Epithelial cell of prostate (primary cell): Measurements from ENCODE around the gene ZNF217.
"Not testable (repeated sequence)": the region's sequence is repeated elsewhere in the genome, so short reads cannot be mapped to it uniquely, and the experiment has no call there.

Source experiments
- DNase-seq: peaks from one replicate; pipeline ENCODE4 v3.0.0-alpha.2; 2011; ENCODE audit warnings: low read depth, low spot score
- H3K27ac ChIP-seq: fragments of 450-650 bp; 2 replicates; pipeline ENCODE4 v1.5.1; 2017; ENCODE audit warnings: mild to moderate bottlenecking

The ZNF217 gene

DNA sequence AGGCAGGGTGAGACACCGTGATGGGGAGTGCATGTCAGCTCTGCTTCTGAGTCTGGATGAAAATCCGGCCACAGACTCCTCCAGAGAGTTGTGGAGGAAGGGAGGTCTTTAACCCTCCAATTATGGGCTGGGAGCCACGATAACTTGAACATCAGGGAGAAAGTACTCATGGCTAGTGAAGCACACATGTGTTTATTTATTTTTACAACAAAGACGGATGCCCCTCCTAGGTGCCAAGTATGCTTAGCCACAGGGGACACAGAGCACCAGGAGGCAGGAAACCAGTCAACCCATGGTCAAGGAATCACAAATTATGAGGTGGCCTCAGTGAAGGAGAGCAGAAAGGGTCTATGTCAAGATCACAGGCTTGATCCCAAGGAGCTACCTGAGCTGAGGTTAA lies 54.1 kb downstream of the ZNF217 start:
- no peak for DNase-seq
- no peak overlapping the region for H3K27ac ChIP-seq

DNA sequence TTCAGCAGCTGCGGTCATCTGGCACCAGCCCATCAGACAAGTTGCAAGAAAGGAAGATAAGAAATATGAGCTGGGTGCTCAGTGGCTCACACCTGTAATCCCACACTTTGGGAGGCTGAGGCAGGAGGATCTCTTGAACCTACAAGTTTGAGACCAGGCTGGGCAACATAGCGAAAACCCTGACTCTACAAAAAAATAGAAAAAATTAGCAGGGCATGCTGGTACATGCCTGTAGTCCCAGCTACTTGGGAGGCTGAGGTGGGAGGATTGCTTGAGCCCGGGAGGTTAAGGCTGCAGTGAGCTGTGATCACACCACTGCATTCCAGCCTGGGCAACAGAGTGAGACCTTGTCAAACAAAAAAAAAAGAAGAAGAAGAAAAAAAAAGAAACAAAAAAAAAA lies 57.3 kb downstream of the ZNF217 start:
- H3K27ac ChIP-seq, DNase-seq: not testable (repeated sequence)

DNA sequence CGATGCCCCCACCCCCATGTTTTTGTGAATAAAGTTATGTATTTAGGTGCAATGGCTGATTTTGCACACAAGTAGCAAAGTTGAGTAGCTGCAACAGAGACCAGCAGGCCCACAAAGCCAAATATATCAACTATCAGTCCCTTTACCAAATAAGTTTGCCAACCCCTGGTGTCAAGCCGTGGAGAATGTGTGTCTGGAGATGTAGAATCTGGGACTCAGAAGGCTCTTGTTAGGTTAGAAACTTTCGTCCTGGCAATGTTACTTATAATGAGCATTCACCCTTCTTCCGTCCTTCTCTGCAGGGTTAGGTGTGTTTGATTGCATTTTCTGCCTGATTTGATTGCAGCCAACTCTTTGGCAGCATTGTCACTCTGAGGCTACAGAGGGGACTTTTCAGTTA lies 57.8 kb downstream of the ZNF217 start:
- no peak for DNase-seq
- H3K27ac ChIP-seq: no peak overlapping the region

DNA sequence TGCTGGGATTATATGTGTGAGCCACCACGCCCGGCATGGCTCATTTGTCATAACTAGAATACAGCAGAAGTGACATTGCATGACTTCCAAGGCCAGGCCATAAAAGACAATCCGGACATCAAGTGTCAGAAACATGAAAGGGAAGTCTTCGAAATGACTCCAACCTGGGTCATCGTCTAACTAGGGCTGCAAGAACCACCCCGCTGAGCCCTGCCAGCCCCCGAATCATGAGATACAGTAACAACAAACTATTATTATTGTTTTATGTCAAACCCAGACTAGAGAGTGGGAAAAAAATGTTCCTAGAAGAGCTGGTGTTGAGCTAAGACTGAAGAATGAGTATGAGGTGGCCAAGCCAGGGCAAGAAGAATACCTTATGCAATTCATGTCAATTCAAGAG lies 59.6 kb downstream of the ZNF217 start:
- no peak overlapping the region for H3K27ac ChIP-seq
- DNase-seq: no peak

DNA sequence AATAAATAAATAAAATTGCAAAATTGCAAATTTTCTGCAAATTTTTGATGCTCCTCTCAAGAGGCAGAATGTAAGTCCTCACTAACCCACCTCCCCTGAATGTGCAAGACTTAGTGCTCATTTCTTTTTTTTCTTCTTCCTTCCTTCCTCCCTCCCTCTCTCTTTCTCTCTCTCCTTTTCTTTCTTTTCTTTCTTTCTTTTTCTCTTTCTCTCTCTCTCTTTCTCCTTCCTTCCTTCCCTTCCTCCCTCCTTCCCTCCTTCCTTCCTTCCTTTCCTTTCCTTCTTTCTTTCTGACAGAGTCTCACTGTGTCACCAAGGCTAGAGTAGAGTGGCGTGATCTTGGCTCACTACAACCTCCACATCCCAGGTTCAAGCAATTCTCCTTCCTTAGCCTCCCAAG lies 60.1 kb downstream of the ZNF217 start:
- DNase-seq: no peak
- no peak overlapping the region for H3K27ac ChIP-seq

DNA sequence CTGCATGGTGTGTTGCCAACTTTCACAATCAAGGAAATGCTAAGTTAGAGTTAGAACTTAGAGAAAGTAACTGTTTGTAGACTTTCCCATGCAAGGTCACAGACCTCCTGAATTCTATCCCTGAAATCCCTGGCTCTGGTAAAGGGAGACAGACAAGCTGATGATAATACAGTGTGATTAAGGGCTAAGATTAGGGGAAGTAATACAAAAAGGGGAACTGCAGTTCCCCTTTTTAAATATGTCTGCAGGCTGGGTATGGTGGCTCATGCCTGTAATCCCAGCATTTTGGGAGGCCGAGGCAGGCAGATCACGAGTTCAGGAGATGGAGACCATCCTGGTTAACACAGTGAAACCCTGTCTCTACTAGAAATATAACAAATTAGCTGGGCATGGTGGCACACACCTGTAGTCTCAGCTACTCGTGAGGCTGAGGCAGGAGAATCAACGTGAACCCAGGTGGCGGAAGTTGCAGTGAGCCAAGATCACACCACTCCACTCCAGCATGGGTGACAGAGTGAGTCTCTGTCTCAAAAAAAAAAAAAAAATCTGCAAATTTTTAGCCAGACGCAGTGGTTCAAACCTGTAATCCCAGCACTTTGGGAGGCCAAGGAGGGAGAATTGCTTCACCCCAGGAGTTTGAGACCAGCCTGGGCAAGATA lies 60.9 kb downstream of the ZNF217 start:
- not testable (repeated sequence) for H3K27ac ChIP-seq, DNase-seq

DNA sequence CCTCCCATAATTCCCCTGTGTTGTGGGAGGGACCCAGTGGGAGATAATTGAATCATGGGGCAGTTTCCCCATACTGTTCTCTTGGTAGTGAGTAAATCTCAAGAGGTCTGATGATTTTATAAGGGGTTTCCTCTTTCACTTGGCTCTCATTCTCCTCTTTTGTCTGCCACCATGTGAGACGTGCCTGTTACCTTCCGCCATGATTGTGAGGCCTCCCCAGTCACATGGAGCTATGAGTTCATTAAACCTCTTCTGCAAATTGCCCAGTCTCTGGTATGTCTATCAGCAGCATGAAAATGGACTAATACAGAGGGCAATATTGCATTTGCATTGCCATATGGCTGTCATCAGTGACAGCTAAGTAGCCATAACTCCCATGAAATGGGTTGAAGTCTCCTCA lies 63.2 kb downstream of the ZNF217 start:
- no peak for DNase-seq
- H3K27ac ChIP-seq: no peak overlapping the region

DNA sequence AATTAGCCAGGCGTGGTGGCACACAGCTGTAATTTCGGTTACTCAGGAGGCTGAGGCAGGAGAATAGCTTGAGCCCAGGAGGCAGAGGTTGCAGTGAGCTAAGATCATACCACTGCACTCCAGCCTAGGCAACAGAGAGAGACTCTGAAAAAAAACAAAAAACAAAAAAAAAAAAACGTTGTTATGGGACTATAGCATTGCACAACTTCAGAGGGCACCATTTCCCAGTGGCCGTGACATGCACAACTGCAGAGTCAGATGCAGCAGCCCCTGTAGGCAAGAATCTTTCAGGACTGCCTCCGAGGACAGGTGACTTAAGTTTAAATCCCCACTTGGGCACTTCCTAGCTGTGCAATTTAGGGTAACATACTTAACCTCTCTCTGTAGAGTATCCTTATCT lies 64.0 kb downstream of the ZNF217 start:
- no peak for DNase-seq
- no peak overlapping the region for H3K27ac ChIP-seq

DNA sequence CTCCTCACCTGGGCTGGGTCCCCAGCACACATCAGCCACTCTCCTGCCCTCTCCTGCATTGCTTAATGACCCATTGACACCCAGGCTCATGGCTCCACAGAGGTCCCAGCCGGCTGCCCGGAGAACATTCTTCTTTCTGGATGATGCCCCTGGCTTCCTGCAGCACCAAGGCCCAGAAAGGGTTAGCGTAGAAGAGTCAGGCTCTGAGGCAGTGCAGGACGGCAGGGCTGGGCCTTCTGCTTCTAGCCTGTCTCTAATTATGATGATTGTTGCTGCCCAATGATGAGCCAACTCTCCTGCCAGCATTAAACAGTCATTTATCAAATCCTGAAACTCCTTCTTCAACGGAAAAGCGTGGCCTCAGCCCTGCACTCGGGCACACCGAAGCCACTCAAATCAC lies 66.4 kb downstream of the ZNF217 start:
- no peak overlapping the region for H3K27ac ChIP-seq
- DNase-seq: no peak

DNA sequence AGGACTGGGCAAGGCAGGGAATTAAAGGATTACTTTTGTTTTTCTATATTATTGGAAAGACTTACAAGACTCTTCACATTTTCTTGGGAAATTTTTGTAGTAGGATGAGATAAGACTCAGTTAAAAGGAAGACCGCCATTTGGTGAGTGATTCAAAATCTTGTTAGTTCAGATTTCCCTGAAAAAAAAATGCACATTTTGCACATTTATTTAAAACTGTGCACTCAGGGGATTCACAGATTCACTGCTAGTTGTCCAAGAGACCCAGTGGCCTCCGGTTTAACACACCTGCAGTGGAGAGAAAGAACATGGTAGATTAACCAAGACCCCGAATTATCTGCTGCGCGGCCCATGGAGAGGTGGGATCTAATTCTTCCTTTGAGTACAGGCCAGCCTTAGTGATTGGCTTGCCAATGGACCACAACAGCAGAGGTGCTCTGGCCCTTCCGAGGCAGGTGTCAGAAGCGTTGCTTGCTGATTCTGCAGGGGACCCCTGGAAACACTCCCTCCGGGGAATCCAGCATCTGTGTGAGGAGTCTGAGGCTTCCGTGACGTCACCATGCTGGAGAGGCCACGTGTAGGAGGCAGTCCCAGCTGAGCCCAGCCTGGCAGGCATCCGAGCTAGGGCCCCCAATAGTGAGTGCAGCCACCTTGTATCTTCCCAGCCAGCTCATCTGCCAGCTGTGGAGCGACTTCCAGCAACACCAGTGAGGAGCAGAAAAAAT lies 68.9 kb downstream of the ZNF217 start:
- H3K27ac ChIP-seq: no peak overlapping the region
- DNase-seq: no peak

DNA sequence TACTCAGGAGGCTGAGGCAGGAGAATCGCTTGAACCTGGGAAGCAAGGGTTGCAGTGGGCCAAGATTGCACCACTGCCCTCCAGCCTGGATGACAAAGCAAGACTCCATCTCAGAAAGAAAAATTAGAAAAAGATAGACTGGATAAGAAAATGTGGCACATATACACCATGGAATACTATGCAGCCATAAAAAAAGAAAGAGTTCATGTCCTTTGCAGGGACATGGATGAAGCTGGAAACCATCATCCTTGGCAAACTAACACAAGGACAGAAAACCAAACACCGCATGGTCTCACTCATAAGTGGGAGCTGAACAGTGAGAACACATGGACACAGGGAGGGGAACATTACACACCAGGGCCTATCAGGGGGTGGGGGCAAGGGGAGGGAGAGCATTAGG lies 70.0 kb downstream of the ZNF217 start:
- not testable (repeated sequence) for DNase-seq, H3K27ac ChIP-seq

DNA sequence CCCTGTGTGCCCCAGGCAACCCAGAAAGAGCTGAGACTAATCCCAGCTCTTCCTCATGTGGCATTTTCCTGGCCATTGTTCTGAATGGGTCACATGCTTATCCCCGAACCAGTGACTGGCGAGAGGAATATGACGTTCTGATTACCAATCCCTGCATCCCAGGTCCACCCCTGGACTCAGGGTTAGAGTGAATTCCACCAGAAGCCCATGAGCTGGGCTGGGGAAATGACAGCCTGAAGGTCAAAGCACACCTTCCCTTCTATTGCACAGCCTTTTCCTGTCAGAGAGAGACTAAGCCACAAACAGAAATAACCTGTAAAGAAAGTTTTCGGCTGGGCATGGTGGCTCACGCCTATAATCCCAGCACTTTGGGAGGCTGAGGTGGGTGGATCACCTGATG lies 70.9 kb downstream of the ZNF217 start:
- no peak for DNase-seq
- H3K27ac ChIP-seq: no peak overlapping the region

DNA sequence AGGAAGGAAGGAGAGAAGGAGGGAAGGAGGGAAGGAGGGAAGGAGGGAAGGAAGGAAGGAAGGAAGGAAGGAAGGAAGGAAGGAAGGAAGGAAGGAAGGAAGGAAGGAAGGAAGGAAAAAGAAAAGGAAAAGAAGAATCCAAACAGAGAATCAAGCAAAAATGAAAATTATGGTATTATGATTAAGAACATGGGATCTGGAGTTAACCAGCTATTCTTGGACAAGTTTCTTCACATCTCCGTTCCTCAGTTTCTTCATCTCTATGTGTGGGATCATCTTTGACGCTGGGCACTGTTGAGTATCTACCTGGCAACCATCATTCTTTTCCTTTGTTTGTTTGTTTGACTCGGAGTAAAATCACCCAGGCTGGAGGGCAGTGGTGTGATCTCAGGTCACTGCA lies 71.6 kb downstream of the ZNF217 start:
- H3K27ac ChIP-seq: no peak overlapping the region
- no peak for DNase-seq

DNA sequence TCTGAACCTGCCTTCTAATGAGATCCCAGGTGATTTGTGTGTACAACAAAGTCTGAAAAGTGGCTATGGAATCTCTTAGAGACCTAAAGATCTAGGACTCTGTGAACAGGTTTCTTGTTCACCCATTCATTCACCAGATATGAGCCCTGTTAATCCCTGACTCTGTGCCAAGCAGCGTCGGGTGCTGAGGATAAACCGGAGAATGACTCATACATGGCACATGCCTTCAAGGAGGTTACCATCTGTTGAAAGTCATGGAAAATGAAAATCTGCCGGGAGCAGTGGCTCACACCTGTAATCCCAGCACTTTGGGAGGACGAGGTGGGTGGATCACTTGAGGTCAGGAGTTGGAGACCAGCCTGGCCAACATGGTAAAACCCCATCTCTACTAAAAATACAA lies 72.2 kb downstream of the ZNF217 start:
- DNase-seq: peak; percentile 37
- not testable (repeated sequence) for H3K27ac ChIP-seq

DNA sequence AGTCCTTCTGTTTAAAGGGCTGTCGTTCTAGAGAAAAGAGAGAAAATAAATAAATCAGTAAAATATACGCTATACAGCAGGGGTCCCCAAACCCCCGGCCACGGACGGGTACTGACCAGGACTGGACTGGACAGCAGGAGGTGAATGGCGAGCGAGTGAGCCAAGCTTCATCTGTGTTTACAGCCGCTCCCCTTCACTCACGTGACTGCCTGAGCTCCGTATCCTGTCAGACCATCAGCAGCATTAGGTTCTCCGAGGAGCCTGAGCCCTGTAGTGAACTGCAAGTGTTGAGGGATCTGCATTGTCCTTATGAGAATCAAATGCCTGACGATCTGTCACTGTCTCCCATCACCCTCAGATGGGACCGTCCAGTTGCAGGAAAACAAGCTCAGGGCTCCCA lies 76.5 kb downstream of the ZNF217 start:
- DNase-seq: no peak
- no peak overlapping the region for H3K27ac ChIP-seq
